Coronary artery (tissue), 2 donors: ENCODE data around the gene KIF26B.

Experiments
- DNase-seq: peaks from one replicate; pipeline ENCODE4 v3.0.0-alpha.2; 2017; ENCODE audit warnings: low spot score
- H3K27ac ChIP-seq, 2 donors: fragments of 200-600 bp; sonication (generic); one replicate each; pipeline ENCODE4 v1.5.1; 2016 to 2019
- H3K4me3 ChIP-seq: fragments of 200-600 bp; sonication (generic); 2 replicates; pipeline ENCODE4 v1.5.1; 2016; ENCODE audit warnings: mild to moderate bottlenecking, moderate library complexity
- CTCF ChIP-seq: fragments of 200-600 bp; sonication (generic); IDR thresholded peaks from one replicate; pipeline ENCODE4 v1.5.1; 2019; ENCODE audit warnings: antibody characterized with exemption

KIF26B gene

GRCh38 chr1:245132771-245133170 is 22.0 kb upstream of the KIF26B start:
- DNase-seq: no peak
- Histone ChIP-seq H3K27ac (no peak overlapping the region), H3K4me3 (no peak overlapping the region)
- TF ChIP-seq CTCF: no peak

- no peak for TF ChIP-seq CTCF
- H3K27ac ChIP-seq: no peak overlapping the region
- H3K4me3 ChIP-seq: no peak overlapping the region
- DNase-seq: no peak
Observed at GRCh38 chr1:245133995-245134715, 20.6 kb upstream of the KIF26B start.

GRCh38 chr1:245142171-245142798 is 12.5 kb upstream of the KIF26B start:
- TF ChIP-seq CTCF: no peak
- H3K4me3 ChIP-seq: no peak overlapping the region
- no peak overlapping the region for H3K27ac ChIP-seq
- no peak for DNase-seq

- no peak for DNase-seq
- no peak for TF ChIP-seq CTCF
Observed at GRCh38 chr1:245142976-245143375, 11.8 kb upstream of the KIF26B start.

GRCh38 chr1:245143849-245144248 is 10.9 kb upstream of the KIF26B start:
- no peak overlapping the region for H3K4me3 ChIP-seq
- no peak for DNase-seq
- no peak overlapping the region for H3K27ac ChIP-seq
- no peak for TF ChIP-seq CTCF

More at GRCh38 chr1:245142976-245143375, 11.8 kb upstream of the KIF26B start:
- H3K4me3 ChIP-seq: no peak overlapping the region
- no peak overlapping the region for H3K27ac ChIP-seq

GRCh38 chr1:245148069-245148468 is 6.7 kb upstream of the KIF26B start:
- no peak for TF ChIP-seq CTCF
- Histone ChIP-seq H3K4me3 (no peak overlapping the region), H3K27ac (no peak overlapping the region)
- no peak for DNase-seq

- no peak overlapping the region for H3K4me3 ChIP-seq
- H3K27ac ChIP-seq: no peak overlapping the region
- no peak for DNase-seq
- TF ChIP-seq CTCF: no peak
Observed at GRCh38 chr1:245148861-245149260, 5.9 kb upstream of the KIF26B start.
